Erythroblast (primary cell): ENCODE results near the gene NUDT3.
"Not testable (repeated sequence)": the region's sequence is repeated elsewhere in the genome, so short reads cannot be mapped to it uniquely, and the experiment has no call there.

Source experiments
- GATA1 ChIP-seq: IDR thresholded peaks from 2 replicates; pipeline ENCODE4 v1.6.1; 2011; ENCODE audit warnings: low read depth, mild to moderate bottlenecking, control low read depth, low read length, moderate library complexity
- POLR2A ChIP-seq: IDR thresholded peaks from 2 replicates; pipeline ENCODE4 v1.6.1; 2011; ENCODE audit warnings: mild to moderate bottlenecking, low read length

DNA sequence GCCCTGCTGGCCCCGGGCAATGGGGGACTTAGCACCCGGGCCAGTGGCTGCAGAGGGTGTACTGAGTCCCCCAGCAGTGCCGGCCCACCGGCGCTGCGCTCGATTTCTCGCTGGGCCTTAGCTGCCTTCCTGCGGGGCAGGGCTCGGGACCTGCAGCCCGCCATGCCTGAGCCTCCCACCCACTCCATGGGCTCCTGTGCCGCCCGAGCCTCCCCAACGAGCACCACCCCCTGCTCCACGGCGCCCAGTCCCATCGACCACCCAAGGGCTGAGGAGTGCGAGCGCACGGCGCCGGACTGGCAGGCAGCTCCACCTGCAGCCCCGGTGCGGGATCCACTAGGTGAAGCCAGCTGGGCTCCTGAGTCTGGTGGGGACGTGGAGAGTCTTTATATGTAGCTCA, 123.3 kb downstream of the NUDT3 start:
- TF ChIP-seq POLR2A, GATA1: not testable (repeated sequence)
